ACHN (cell line): ENCODE measurements around the gene MUSK.

Experiments used
- DNase-seq: peaks from one replicate; pipeline ENCODE4 v3.0.0-alpha.2; 2015
- in situ Hi-C: cut with HindIII; loops from 2 replicates; pipeline ENCODE4 v1.10.0; 2017; ENCODE audit warnings: low sequenced_read_pairs, low pct_ligation_motif_present, low pct_unique_long_range_greater_than_20kb

MUSK gene

DNA sequence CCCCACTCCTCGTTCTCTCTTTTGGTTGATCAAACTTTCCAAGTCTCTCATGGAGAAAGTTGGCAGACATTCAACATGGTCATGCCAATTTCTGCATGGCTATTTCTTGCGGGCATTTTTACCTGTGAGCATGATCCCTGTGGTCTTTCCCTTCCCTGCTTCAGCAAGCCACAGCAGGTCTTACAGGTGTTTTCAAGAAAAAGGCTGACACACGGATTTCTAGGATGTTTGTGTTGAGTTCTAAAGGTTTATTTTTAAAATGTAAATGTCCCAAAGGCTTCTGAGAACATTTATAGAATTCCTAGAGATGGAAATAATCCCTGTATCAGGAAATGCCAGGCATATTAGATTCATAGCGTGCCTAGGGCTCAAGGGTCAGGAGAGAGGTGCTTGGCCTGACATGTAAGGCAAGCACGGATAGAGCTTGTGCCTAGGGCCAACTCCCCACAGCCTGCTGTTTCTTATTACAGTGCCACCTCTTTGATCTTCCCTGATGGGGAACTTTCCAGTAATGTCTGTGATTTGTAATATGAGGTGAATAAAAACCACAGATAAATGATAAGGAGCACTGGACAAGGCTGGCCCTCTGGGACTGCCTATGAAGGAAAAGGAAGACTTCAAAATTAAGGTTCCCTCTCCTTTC, 79.8 kb downstream of the MUSK start:
- DNase-seq: no peak
- in situ Hi-C loops: no loop called here

DNA sequence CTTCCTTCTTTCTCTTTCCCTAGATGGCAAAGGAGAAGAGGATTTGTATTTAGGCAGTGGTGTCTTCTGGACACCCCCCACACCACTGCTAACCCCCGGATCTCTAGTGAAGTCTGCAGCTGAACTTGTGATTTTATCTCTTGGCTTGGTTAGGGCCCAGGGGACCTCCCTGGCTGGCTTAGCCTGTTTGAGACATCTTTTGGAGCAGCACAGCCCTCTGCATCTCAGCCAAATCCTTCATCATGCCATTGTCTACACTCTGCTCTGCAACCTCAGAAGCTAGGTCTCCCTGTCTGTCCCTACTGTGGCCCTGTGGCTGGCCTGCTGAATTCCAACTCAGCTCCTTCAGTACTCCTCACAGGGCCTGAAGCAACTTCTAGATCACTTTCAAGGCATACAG, 81.7 kb downstream of the MUSK start:
- in situ Hi-C loops: no loop called here
- no peak for DNase-seq

DNA sequence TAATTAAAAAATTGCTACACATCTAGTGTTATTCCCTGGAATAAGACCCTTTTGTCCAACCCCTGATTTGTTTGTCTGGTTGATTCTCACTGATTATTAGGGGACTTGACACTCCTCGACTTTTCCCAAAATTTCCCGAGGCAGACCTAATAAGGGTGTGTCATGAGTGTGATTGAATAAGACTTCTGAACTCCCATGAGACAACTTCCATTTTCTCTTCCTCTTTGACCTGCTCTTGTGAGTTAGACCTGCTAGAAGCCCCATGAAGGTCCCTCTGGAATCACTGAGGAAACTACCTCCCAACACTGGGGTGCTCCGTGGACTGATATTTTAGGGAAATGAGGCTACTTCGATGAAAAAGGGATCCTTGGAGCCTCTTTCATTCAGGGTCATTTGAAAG, 83.4 kb downstream of the MUSK start:
- in situ Hi-C loops: no loop called here
- DNase-seq: no peak

DNA sequence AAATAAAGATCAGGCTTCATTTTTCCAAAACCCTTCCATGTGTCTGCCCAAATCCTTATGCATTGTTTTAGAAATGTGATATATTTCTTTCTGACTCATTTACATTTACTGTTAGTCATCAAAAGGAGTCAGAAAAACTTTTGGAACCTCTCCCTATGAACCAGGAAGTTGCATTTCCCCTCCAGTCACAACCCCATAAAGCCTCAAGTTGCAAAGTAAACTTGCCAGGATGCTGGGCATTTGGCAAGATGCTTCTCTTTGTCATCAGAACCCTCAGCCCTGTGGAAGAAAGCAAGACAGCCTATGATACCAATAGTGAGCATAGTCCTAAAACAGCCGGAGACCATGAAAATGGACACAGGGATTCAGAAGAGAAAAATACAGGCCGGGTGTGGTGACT, 84.2 kb downstream of the MUSK start:
- in situ Hi-C loops: no loop called here
- DNase-seq: no peak

DNA sequence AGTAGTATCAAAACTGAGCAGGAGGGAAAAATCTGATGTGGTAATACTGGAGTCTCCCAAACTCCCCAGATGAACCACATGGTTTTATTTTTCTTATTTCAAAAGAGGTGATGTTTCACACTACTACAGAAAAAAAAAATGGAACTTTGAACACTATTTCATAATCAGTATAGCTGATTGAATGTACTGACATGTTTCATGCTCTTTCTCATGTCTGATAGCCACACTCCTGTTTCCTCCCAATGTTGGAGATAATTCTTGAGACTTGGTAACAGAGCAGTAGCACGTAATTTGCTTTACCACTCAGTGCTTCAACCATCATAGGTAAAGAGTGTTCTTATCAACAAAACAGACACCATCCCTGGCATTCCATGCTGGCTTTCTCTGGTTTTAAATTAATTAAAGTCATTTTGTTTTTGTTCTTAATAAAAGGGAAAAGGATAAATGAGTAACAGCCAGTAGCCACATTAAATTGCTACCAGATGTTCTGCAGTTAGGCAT, 85.2 kb downstream of the MUSK start:
- in situ Hi-C loops: no loop called here
- DNase-seq: no peak

DNA sequence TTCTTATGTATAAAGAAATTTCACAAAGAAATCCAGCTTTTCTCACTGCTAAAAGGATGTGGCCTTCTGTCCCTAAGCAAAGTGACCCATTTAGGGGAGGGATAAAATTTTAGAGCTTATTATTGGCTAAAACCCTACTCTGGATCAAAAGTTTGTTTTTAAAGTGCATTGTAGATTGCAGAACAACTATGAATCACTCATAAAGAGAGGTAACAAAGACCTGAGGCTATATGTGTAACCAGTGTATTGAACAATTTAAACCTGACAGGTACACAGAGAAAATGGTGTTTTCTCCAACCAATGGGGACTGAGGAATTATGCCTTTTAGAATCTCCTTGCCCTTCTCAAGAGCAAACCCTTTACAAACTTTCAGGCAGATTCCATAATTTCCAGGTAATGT, 86.6 kb downstream of the MUSK start:
- in situ Hi-C loops: no loop called here
- no peak for DNase-seq

DNA sequence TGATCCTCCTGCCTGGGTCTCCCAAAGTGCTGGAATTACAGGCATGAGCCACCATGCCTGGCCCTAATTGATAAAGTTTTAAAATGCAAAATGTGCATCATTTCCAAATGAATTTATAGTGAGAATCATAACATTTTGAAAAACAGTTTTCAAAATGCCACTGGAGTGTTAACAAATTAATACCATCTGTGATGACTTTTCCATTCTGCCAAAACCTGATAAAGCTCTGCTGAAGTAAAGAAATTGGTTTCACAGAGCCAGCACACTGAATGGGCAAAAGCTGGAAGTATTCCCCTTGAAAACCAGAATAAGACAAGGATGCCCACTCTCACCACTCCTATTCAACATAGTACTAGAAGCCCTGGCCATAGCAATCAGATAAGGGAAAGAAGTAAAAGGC, 89.6 kb downstream of the MUSK start:
- in situ Hi-C loops: no loop called here
- DNase-seq: no peak

DNA sequence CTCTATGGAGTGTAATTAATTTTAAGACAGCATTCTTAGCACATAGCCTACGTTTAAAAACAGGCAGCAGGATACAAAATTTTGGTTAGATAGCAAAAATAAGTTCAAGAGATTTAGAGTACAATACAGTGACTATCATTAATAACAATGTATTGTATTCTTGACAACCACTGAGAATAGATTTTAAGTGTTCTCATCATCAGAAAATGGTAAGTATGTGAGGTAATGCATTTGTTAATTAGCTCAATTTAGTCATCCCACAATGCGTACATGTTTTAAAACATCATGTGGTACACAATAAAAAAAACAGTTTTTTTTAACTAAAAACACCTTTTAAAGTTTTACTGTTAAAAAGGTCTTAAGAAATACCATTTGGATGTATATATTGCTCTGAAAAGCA, 94.2 kb downstream of the MUSK start:
- in situ Hi-C loops: no loop called here
- no peak for DNase-seq

DNA sequence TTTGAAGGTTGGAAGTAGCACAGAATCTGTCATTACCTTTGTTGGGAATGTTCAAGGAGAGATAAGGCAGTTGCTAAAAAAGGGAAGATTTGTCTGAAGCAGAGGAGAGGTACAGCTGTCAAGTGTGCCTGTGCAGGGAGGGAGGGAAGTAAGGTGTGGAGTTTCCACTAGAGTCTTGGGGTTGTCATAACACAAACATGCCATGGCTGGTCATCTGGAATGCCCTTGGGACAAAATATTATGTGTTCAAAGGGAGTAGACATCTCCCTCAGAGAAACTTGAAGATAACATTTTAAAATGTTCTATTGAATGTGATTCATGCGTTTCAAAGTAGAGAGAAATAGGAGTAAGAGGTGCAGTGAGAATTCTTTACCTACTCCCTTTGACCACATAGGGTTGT, 95.0 kb downstream of the MUSK start:
- no peak for DNase-seq
- in situ Hi-C loops: no loop called here

DNA sequence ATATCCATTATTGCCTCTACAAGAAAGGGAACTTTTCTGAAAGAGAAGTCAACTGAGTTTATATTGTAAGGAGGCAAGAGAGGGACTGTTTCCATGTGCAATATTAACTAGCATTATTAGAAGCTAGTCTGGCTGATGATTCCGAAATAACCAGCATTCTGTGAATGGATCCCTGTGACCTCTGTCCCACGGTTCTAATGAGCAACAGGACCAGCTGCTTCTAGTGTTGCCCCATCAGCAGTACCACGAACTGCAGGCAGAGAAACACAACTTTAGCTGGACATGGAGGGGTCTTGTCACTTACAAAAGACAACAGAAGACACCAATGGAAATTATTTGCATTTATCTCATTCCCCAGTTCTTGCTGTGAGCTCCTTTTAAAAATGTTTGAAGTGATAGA, 95.4 kb downstream of the MUSK start:
- no peak for DNase-seq
- in situ Hi-C loops: no loop called here

DNA sequence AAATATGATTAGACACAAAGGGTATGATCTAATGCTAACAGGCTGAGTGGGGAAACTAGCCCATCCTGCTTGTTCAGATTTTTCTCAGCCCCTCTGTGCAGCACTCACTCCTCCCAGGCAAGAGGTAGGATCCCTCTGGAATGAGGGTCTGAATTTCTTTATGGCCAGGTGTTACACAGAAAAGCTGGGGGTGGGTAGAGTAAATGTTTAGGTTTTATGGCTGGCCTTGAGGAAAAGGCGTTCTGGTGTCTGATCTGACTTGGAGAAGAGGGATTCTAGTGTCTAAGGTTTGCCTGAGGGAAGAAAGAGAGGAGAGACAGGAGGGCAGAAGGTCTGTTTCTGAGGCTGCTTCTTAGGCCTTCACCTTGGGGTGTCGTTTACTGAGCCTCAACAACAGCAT, 97.3 kb downstream of the MUSK start:
- DNase-seq: no peak
- in situ Hi-C loops: no loop called here

DNA sequence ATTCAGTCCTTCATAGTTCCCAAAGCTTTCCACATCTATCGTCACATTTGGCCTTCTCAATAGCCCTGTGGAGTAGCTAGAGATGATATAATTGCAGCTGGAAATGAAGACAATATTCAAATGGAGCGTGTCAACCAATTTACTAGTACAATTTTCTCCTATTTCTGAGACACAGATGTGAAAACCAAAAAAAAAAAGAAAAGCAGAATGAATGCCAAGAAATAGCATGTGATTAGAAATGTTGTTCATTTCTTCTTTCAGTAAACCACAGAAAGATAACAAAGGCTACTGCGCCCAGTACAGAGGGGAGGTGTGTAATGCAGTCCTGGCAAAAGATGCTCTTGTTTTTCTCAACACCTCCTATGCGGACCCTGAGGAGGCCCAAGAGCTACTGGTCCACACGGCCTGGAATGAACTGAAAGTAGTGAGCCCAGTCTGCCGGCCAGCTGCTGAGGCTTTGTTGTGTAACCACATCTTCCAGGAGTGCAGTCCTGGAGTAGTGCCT, 99.0 kb downstream of the MUSK start:
- no peak for DNase-seq
- in situ Hi-C loops: no loop called here

DNA sequence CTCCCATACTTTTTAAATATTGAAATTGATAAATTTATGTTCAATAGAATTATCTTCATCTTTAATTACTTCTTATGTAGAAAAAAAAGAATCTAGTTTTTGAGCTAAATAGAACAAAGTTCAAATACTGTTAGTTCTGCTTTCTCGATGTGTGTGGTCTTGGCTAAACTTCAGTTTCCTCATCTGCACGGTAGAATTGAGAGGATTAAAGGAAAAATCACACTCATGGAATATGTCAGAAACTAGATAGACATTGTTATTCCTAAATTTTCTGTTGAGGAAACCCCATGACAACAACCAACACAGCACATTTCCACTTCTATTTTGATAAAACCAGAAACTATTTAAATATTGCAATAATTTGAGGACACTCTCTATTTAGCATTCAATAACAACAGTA, 100.3 kb downstream of the MUSK start:
- no peak for DNase-seq
- in situ Hi-C loops: no loop called here

DNA sequence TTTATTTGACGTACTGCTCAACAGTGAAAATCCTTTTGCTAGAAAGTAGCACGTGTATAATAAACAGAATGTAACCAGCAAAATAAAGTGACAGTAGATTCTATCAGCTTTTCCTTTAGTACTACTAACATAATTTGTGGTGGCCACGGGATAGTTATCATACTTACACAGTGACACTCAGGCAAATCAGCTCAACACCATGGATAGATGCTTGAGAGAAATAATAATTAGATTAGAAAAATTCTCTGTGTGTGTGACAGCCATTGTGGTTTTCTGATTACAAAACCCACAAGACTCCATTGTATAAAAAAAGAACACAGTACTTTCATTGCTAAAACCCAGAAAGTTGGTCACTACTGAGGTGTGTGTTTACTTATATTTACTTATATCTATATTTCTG, 101.1 kb downstream of the MUSK start:
- in situ Hi-C loops: no loop called here
- no peak for DNase-seq

DNA sequence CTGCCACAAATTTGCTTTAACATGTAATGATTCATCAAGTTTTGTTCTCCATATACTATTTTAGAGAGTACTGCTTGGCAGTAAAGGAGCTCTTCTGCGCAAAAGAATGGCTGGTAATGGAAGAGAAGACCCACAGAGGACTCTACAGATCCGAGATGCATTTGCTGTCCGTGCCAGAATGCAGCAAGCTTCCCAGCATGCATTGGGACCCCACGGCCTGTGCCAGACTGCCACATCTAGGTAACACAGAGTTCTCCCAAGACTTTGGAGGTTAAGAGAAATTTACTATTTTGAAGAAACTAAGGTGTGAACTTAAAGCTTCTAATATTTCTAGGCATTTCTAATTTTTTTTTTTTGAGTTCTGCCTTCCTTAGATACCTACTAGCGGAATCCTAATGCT, 107.1 kb downstream of the MUSK start:
- in situ Hi-C loops: no loop called here

DNA sequence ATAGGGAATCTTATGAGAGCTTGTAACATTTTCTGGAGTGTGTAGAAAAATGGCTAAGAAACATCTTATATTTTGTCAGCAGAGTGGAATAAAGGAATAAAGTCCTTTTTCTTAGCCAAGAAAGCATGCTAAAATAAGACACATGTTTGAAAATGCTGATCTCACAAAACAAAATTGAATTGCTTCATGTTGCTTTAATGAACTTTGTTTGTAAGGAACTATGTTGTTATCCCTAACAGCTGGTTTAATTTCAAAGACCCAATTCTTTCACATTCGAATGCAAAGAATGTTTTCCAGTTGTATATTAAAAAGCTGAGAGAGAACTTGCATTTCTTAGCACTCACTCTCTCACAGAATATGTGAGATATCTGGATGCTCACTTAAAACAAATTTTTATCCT, 107.6 kb downstream of the MUSK start:
- in situ Hi-C loops: no loop called here

More for the DNA sequence above, 107.1 kb downstream of the MUSK start:
- no peak for DNase-seq

DNA sequence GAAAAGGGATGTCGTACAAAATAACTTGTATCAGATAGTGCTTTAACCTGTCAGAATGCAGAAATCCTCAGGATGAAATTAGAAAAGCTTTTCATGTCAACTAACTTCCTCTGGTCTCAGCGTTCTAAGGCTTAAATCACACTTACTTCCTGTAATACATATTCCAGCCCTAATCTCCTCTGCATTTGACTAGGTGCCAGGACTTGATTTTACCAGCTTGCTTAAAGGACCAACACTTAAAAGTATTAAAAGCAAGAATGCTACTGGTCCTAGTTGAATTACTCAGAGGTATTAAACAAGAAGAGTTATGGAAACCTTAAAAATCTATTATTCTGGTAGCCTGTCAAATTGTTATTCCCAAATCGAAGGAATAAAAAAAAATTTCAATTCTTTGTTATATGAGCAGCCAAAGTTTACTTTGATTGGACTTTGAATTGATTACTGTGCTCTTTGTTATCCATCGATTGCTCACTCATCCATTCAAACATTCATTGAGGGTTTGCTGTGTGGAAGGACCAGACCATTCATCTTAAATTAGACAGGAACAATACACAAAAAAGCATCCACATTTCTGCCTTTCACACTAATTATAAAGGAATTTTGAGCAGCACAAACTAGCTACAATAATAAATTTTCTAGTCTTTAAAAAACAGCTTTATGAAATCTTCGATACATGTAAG, 108.7 kb downstream of the MUSK start:
- in situ Hi-C loops: no loop called here
- no peak for DNase-seq

More for the DNA sequence above, 107.6 kb downstream of the MUSK start:
- DNase-seq: no peak

DNA sequence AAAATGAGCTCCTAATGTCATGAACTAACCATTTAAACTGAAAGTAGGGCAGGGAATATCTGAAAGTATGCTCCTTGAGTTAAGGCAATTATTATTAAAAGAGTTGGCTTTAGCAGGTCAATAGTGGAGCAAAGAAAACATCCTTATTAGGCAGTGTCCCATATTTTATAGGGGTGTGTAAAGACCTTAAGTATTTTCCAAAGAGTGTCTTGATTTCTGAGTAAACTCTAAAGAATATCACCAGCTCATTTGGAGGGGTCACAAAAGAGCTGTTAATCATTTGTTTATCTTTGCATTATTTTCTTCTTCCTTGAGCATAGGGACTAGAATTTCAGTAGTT, 109.3 kb downstream of the MUSK start:
- DNase-seq: no peak
- in situ Hi-C loops: no loop called here

DNA sequence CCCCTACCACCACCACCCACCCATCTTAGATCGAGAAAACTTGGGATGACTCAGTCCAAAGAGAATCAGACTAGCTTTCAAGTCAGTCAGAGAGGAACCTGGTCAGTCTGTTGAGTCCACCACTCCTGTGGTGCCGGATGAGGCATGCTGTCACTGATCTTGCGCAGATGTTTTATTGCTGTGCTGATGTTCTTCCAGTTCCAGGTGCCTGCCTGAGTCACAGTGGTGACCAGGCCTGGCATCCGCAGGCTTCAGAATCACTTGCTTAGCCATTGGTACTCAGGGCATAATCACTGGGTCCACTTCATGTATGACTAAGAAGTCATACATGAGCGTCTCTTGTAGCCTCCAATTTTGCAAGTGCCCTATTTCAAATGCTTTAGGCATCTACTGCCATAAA, 114.1 kb downstream of the MUSK start:
- in situ Hi-C loops: no loop called here
- no peak for DNase-seq

DNA sequence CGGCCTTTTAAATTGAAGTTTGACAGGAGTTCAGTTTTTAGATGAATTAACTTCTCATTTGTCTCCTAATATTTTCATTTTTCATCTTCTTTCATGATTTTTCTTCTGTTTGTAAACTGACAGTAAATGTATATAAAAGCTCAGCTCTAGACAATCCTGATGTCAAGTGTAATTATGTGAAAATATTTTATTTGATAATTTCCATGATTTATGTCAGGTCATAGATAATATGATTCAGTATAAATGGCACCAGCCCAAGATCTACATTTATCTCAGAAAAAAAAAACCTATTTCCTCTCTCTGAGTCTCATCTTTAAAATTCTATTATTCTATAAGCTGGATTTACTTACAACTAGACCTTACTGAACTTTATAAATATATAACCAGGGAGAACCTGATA, 115.7 kb downstream of the MUSK start:
- in situ Hi-C loops: no loop called here

More for the DNA sequence above, 115.7 kb downstream of the MUSK start:
- DNase-seq: no peak
